T-cell (primary cell): Measurements from ENCODE around the gene TMEM26. TPM values are rescaled to one million over a fixed set of nuclear protein-coding genes. Genes with fewer than 3 reads are reported as not detected.

Experiments used
- ATAC-seq, 4 experiments: fragments of 200-7000 bp in 3 of 4; fragments of 150-1000 bp in 1 of 4; cut with Tn5 transposase; replicated peaks in 1 of 4; 1 replicate in 3 of 4; 2 replicates in 1 of 4; pipeline ENCODE4 v1.10.0; 2021; ENCODE audit warnings: moderate library complexity in 3 of 4, mild to moderate bottlenecking in 2 of 4, moderate number of reproducible peaks in 1 of 4
- CTCF ChIA-PET, 2 donors: fragments of 300-600 bp; sonication (Branson Sonifier 250); formaldehyde crosslinking; loops; one replicate each; lab custom pipeline; 2022; ENCODE audit warnings: antibody characterized with exemption in 2 of 2; lab: Charles Lee
- POLR2A ChIA-PET, 2 donors: fragments of 300-600 bp; sonication (Branson Sonifier 250); formaldehyde crosslinking; loops; one replicate each; lab custom pipeline; 2022; ENCODE audit warnings: antibody characterized with exemption in 2 of 2; lab: Charles Lee
- DNase-seq, 35 experiments: peaks; one replicate each; pipeline versions ENCODE4 v3.0.0 to v3.0.0-alpha.2; 2013 to 2023
- H3K27ac ChIP-seq: one replicate; pipeline ENCODE4 v1.5.1; 2013; ENCODE audit warnings: low read length
- H3K27me3 ChIP-seq, 2 experiments: replicated peaks in 1 of 2; 1 replicate in 1 of 2; 2 replicates in 1 of 2; pipeline versions ENCODE4 v1.6.1 to v1.7.0; 2013; ENCODE audit warnings: low read length in 1 of 2, mixed read lengths in 1 of 2; ENCODE audit not compliant: control insufficient read depth in 2 of 2, insufficient read depth in 2 of 2; ENCODE audit errors: extremely low read depth in 1 of 2
- H3K36me3 ChIP-seq, 2 donors: 1 replicate in 1 of 2; 2 replicates in 1 of 2; pipeline versions ENCODE4 v1.6.1 to v1.7.0; 2013; ENCODE audit warnings: low read length in 1 of 2; ENCODE audit not compliant: control insufficient read depth in 2 of 2, insufficient read depth in 1 of 2; ENCODE audit errors: extremely low read depth in 1 of 2
- H3K4me1 ChIP-seq, 2 experiments: 1 replicate in 1 of 2; 2 replicates in 1 of 2; pipeline versions ENCODE4 v1.6.1 to v1.7.0; 2013; ENCODE audit warnings: low read length in 2 of 2, mixed read lengths in 1 of 2; ENCODE audit not compliant: insufficient read depth in 2 of 2, control insufficient read depth in 1 of 2; ENCODE audit errors: extremely low read depth in 1 of 2
- H3K4me3 ChIP-seq, 2 donors: 1 replicate in 1 of 2; 2 replicates in 1 of 2; pipeline versions ENCODE4 v1.5.1 to v1.7.0; 2013; ENCODE audit warnings: mild to moderate bottlenecking in 2 of 2, low read length in 1 of 2, moderate library complexity in 1 of 2; ENCODE audit not compliant: control insufficient read depth in 1 of 2; ENCODE audit errors: extremely low read depth in 1 of 2
- H3K9me3 ChIP-seq: 2 replicates; pipeline ENCODE4 v1.7.0; 2013
- H3K27ac Mint-ChIP-seq, 2 donors: one replicate each; pipeline ENCODE4 v1.8.0; 2020 to 2021; ENCODE audit warnings: mild to moderate bottlenecking in 2 of 2, mixed read lengths in 2 of 2
- H3K27me3 Mint-ChIP-seq, 2 donors: one replicate each; pipeline ENCODE4 v1.8.0; 2021 to 2022; ENCODE audit warnings: mixed read lengths in 2 of 2
- H3K36me3 Mint-ChIP-seq: one replicate; pipeline ENCODE4 v1.8.0; 2021; ENCODE audit warnings: mixed read lengths
- H3K4me1 Mint-ChIP-seq, 3 donors: one replicate each; pipeline ENCODE4 v1.8.0; 2020 to 2022; ENCODE audit warnings: mixed read lengths in 3 of 3, mild to moderate bottlenecking in 1 of 3
- H3K4me3 Mint-ChIP-seq, 3 donors: one replicate each; pipeline ENCODE4 v1.8.0; 2020 to 2022; ENCODE audit warnings: mild to moderate bottlenecking in 3 of 3, mixed read lengths in 3 of 3, moderate library complexity in 3 of 3
- H3K9me3 Mint-ChIP-seq, 3 donors: one replicate each; pipeline ENCODE4 v1.8.0; 2020 to 2022; ENCODE audit warnings: mixed read lengths in 3 of 3
- WGBS: methylation state at CpG from one replicate; pipeline ENCODE4 v1.1.5; 2013; ENCODE audit warnings: missing lambda C conversion rate; ENCODE audit not compliant: insufficient coverage; 5-methylcytosine and 5-hydroxymethylcytosine counted together
- total RNA-seq, 35 experiments: library from RNA in 6 of 35; stranded (reverse) in 6 of 35; fragments of 120-200 nt in 1 of 35; gene quantifications; one replicate each; pipeline versions ENCODE4 v1.2.1 to v1.2.4 and lab custom pipeline; 2013 to 2026

The TMEM26 gene
- total RNA-seq, 5 donors from 2014 or later (not counting 1 experiment from before 2014, with no cell fraction given): not detected

- no peak for ATAC-seq
- Mint-ChIP-seq H3K36me3 (no peaks in the 10 kb centered on the region), H3K4me3 (peak overlapping the region in 1 of 3 donors; percentile 45)
Observed at GRCh38 chr10:61452151-61452651, 980 bp downstream of the TMEM26 start.

DNA sequence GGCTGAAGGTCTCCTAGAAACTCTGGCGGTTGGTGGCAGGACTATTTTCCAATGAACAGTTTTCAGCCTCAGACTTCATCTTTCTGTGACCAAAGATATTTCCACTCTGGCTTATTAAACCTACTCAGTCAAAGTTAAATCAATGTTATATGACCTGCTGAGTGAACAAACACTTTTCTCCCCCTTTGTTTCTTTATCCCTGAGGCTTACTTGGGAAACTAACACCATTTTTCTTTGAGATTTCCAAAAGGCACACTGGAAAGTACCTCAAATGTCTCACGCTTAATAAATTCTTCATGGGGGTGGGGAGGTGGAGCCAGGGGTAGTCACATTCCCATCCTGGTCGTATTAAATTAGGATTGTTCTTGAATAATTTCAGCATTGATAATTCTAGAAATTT is 1.8 kb downstream of the TMEM26 start:
- POLR2A ChIA-PET: no interaction called here
- H3K4me1 ChIP-seq: peaks cover 7 to 16% of the 10 kb centered on the region in 2 experiments
- peaks cover 0 to 18% of the 10 kb centered on the region in 2 experiments for H3K27me3 ChIP-seq
- no peak overlapping the region for H3K4me3 Mint-ChIP-seq
- no peaks in the 10 kb centered on the region for H3K36me3 ChIP-seq
- H3K9me3 ChIP-seq: no peaks in the 10 kb centered on the region
- H3K9me3 Mint-ChIP-seq: no peaks in the 10 kb centered on the region
- no peak overlapping the region for H3K4me3 ChIP-seq
- H3K27ac Mint-ChIP-seq: no peak overlapping the region
- DNase-seq (no peak), ATAC-seq (no peak)
- H3K4me1 Mint-ChIP-seq: peaks cover 8 to 17% (median 8%) of the 10 kb centered on the region in 3 donors
- CTCF ChIA-PET: no interaction called here
- WGBS: no CpG with 5 or more reads among the region's 3 CpGs
- H3K27me3 Mint-ChIP-seq: peaks cover 35 to 39% of the 10 kb centered on the region in 2 donors
- H3K36me3 Mint-ChIP-seq: no peaks in the 10 kb centered on the region
- no peak overlapping the region for H3K27ac ChIP-seq

More at GRCh38 chr10:61452151-61452651, 980 bp downstream of the TMEM26 start:
- H3K27ac Mint-ChIP-seq: no peak overlapping the region
- H3K9me3 Mint-ChIP-seq: no peaks in the 10 kb centered on the region
- Histone ChIP-seq H3K4me3 (peak overlapping the region in 1 of 2 donors; percentile 94), H3K4me1 (peaks cover 7 to 16% of the 10 kb centered on the region in 2 experiments), H3K27me3 (peaks cover 0 to 18% of the 10 kb centered on the region in 2 experiments), H3K36me3 (no peaks in the 10 kb centered on the region), H3K9me3 (no peaks in the 10 kb centered on the region), H3K27ac (no peak overlapping the region)
- ChIA-PET POLR2A (no interaction called here), CTCF (no interaction called here)
- no peak for DNase-seq
- WGBS: 13% methylated on average over 26 of the region's 28 CpGs
- peaks cover 8 to 17% (median 8%) of the 10 kb centered on the region in 3 donors for H3K4me1 Mint-ChIP-seq
- peaks cover 36 to 39% of the 10 kb centered on the region in 2 donors for H3K27me3 Mint-ChIP-seq

DNA sequence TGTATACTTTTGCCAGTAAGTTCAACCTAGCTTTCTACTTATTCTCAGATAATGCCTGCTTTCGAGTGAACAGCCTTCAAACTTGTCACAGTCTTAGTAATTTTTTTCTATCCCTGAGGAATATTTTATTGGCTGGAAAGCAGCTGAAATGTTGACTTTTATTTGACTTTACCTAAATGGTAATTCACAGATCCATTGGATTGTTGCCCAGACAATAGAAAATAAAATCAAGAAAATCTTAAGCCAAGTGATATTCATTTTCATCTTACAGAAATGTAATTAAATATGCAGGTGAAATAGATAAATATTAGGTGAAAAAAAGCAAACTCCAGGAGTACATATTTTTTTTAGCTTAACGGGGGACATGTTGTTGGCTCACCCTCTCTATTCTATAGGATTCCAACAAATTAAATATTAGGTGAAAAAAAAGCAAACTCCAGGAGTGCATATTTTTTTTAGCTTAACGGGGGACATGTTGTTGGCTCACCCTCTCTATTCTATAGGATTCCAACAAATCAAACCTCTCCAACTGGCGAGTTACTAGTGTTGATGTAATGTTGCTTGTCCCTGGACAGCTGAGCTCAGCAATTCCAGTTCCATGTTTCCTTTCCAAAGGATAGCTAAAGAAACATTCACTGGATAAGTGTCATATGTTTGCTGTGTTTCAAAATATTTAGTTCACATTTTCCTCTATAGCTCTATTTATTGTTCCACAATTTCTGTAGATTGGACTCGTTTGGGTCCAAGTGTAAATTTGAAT is 4.2 kb downstream of the TMEM26 start:
- Histone ChIP-seq H3K36me3 (no peaks in the 10 kb centered on the region), H3K4me1 (peaks cover 7 to 16% of the 10 kb centered on the region in 2 experiments), H3K27me3 (peaks cover 0 to 18% of the 10 kb centered on the region in 2 experiments), H3K4me3 (no peak overlapping the region), H3K27ac (no peak overlapping the region), H3K9me3 (no peaks in the 10 kb centered on the region)
- WGBS: no CpG with 5 or more reads among the region's 5 CpGs
- POLR2A ChIA-PET: no interaction called here
- Mint-ChIP-seq H3K36me3 (no peaks in the 10 kb centered on the region), H3K9me3 (no peaks in the 10 kb centered on the region), H3K4me1 (peaks cover 8 to 17% (median 8%) of the 10 kb centered on the region in 3 donors), H3K27me3 (peaks cover 18 to 28% of the 10 kb centered on the region in 2 donors), H3K27ac (no peak overlapping the region), H3K4me3 (no peak overlapping the region)
- no peak for ATAC-seq
- CTCF ChIA-PET: no interaction called here
- DNase-seq: no peak

DNA sequence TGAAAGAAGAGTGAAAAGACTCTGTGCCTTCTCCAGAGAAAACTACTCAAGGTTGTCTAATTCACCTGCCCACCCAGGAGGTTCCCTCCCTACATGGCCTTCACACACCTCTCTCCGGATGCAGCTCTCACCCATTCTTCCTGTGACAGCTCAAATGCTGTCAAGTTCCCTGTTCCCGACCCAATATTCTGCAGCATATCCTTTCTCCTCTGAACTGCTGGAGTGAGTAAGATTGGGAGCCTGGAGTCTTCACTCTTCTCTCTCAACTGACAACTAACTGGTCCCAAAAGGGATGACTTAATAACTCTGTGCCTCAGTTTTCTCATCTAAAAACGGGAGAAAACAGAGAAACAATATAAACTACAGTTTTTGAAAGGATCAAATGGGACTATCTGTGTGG is 5.1 kb downstream of the TMEM26 start:
- CTCF ChIA-PET: no interaction called here

GRCh38 chr10:61439058-61439609 is 14.0 kb downstream of the TMEM26 start:
- no CpG with 5 or more reads among the region's 4 CpGs for WGBS
- CTCF ChIA-PET: no interaction called here
- H3K36me3 Mint-ChIP-seq: no peaks in the 10 kb centered on the region
- DNase-seq (no peak), ATAC-seq (no peak)
- Histone ChIP-seq H3K4me1 (peaks cover 0 to 18% of the 10 kb centered on the region in 2 experiments), H3K36me3 (no peaks in the 10 kb centered on the region), H3K27me3 (peaks cover 0 to 3% of the 10 kb centered on the region in 2 experiments), H3K4me3 (no peak overlapping the region), H3K27ac (no peak overlapping the region), H3K9me3 (no peaks in the 10 kb centered on the region)
- no peak overlapping the region for H3K27ac Mint-ChIP-seq
- H3K4me1 Mint-ChIP-seq: peaks cover 16 to 21% (median 17%) of the 10 kb centered on the region in 3 donors
- H3K9me3 Mint-ChIP-seq: no peaks in the 10 kb centered on the region
- H3K27me3 Mint-ChIP-seq: no peaks in the 10 kb centered on the region
- POLR2A ChIA-PET: no interaction called here
- peak overlapping the region in 1 of 3 donors; percentile 20 for H3K4me3 Mint-ChIP-seq

More for the DNA sequence above, 5.1 kb downstream of the TMEM26 start:
- Mint-ChIP-seq H3K4me3 (no peak overlapping the region), H3K9me3 (no peaks in the 10 kb centered on the region), H3K27ac (no peak overlapping the region), H3K36me3 (no peaks in the 10 kb centered on the region), H3K27me3 (peaks cover 18 to 24% of the 10 kb centered on the region in 2 donors), H3K4me1 (peaks cover 8 to 15% (median 8%) of the 10 kb centered on the region in 3 donors)
- no CpG with 5 or more reads among the region's 3 CpGs for WGBS
- ATAC-seq (no peak), DNase-seq (no peak)
- POLR2A ChIA-PET: no interaction called here
- Histone ChIP-seq H3K4me3 (no peak overlapping the region), H3K36me3 (no peaks in the 10 kb centered on the region), H3K27ac (no peak overlapping the region), H3K27me3 (peaks cover 0 to 11% of the 10 kb centered on the region in 2 experiments), H3K4me1 (peaks cover 7 to 12% of the 10 kb centered on the region in 2 experiments), H3K9me3 (no peaks in the 10 kb centered on the region)

DNA sequence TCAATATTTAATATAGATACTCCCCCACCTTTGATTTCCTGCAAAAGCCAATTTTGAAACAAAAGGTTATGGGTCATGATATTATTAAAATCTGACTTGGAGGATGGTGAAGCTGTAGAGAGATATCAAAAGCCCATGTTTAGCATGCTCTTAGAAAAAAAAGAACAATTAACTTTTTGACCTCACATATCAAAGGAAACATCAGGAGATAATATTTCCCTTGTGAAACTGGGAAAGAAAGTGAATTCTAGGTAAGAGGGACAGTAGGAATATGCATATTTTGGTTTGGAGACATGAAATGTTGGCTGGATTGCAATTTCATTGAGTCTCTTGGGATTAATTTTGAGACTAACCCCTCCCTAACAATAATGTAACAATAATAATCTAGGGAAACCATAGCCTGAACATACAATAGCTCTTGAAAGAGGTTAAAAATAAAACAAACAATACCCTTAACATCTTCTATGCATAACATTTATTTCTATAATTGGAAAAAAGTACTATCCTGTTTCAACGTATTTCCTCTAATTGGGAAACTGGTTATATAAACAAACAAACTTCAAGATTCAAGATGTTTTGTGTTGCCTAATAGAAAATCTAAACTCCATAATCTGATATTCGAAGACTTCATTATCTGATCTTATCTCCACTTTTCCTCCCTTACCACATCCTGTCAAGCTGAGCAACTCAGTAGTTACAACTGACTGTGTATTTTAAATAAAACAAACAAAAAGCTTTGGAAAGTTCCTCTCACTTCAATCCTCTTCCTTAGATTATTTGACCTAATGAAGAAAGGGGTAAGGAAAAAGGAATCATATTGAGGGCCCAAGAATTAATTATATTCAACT is 14.8 kb downstream of the TMEM26 start:
- POLR2A ChIA-PET: no interaction called here
- peak in 1 of 35 experiments; percentile 6 for DNase-seq

More for the DNA sequence above, 14.8 kb downstream of the TMEM26 start:
- H3K9me3 Mint-ChIP-seq: no peaks in the 10 kb centered on the region
- no peaks in the 10 kb centered on the region for H3K36me3 Mint-ChIP-seq
- peak overlapping the region in 1 of 2 donors; percentile 50 for H3K27ac Mint-ChIP-seq
- Histone ChIP-seq H3K27ac (no peak overlapping the region), H3K36me3 (no peaks in the 10 kb centered on the region), H3K9me3 (no peaks in the 10 kb centered on the region), H3K4me3 (no peak overlapping the region), H3K4me1 (peaks cover 0 to 18% of the 10 kb centered on the region in 2 experiments), H3K27me3 (peaks cover 0 to 3% of the 10 kb centered on the region in 2 experiments)
- peak overlapping the region in 1 of 3 donors; percentile 20 for H3K4me3 Mint-ChIP-seq
- CTCF ChIA-PET: no interaction called here
- H3K27me3 Mint-ChIP-seq: no peaks in the 10 kb centered on the region
- WGBS: no CpG with 5 or more reads among the region's 2 CpGs
- ATAC-seq: peak in 1 of 4 experiments; percentile 52
- H3K4me1 Mint-ChIP-seq: peaks cover 16 to 21% (median 17%) of the 10 kb centered on the region in 3 donors
